Heart right ventricle (tissue), 16 donors: Measurements from ENCODE around the gene CAPSL. TPM values are rescaled to one million over a fixed set of nuclear protein-coding genes. Genes with fewer than 3 reads are reported as not detected.

Experiments used
- ATAC-seq, 8 donors: fragments of 200-7000 bp; cut with Tn5 transposase; one replicate each; pipeline ENCODE4 v1.9.1; 2020; ENCODE audit warnings: mild to moderate bottlenecking in 8 of 8, moderate library complexity in 8 of 8, moderate number of reproducible peaks in 1 of 8
- DNase-seq, 2 donors: peaks; one replicate each; pipeline ENCODE4 v3.0.0-alpha.2; 2020
- H3K27ac ChIP-seq, 10 donors: fragments of 200-600 bp; sonication (generic) in 2 of 10; one replicate each; pipeline versions ENCODE4 v1.5.0 to v1.8.0; 2020 to 2022; ENCODE audit warnings: mild to moderate bottlenecking in 3 of 10
- H3K27me3 ChIP-seq, 7 donors: fragments of 200-600 bp; one replicate each; pipeline ENCODE4 v1.8.0; 2021 to 2022; ENCODE audit warnings: mild to moderate bottlenecking in 2 of 7
- H3K36me3 ChIP-seq, 9 donors: fragments of 200-600 bp; sonication (generic) in 1 of 9; one replicate each; pipeline versions ENCODE4 v1.5.0 to v1.8.0; 2020 to 2022; ENCODE audit warnings: mild to moderate bottlenecking in 2 of 9
- H3K4me1 ChIP-seq, 9 donors: fragments of 200-600 bp; sonication (generic) in 1 of 9; one replicate each; pipeline versions ENCODE4 v1.5.0 to v1.8.0; 2020 to 2022; ENCODE audit warnings: mild to moderate bottlenecking in 4 of 9
- H3K4me3 ChIP-seq, 10 donors: fragments of 200-600 bp; sonication (generic) in 2 of 10; one replicate each; pipeline versions ENCODE4 v1.5.0 to v1.8.0; 2020 to 2022; ENCODE audit warnings: mild to moderate bottlenecking in 7 of 10, moderate library complexity in 2 of 10
- H3K9me3 ChIP-seq, 11 donors: fragments of 200-600 bp in 10 of 11; sonication (generic) in 2 of 11; one replicate each; pipeline versions ENCODE4 v1.5.0 to v1.8.0; 2013 to 2022; ENCODE audit warnings: mild to moderate bottlenecking in 2 of 11, control low read depth in 1 of 11, moderate library complexity in 1 of 11
- CTCF ChIP-seq, 9 donors: fragments of 200-600 bp; sonication (generic) in 2 of 9; IDR thresholded peaks; one replicate each; pipeline versions ENCODE4 v1.5.0 to v1.8.0; 2021 to 2022; ENCODE audit warnings: antibody characterized with exemption in 9 of 9, mild to moderate bottlenecking in 5 of 9, moderate library complexity in 1 of 9
- WGBS, 2 donors: extraction: QIAGEN DNeasy Blood & Tissue Kit; methylation state at CpG; one replicate each; pipeline ENCODE4 v1.1.7; 2013; ENCODE audit warnings: inconsistent platforms in 1 of 2; 5-methylcytosine and 5-hydroxymethylcytosine counted together
- intact Hi-C, 10 donors: fragments of 100-400 bp; cut with DNase I; formaldehyde crosslinking; loops; one replicate each; pipeline versions ENCODE4 v1.11.1 to v1.14.2; 2022
- polyA plus RNA-seq, 2 donors: library from polyadenylated mRNA; stranded (reverse); fragments of 200-250 nt; gene quantifications; one replicate each; pipeline ENCODE4 v1.2.3, GENCODE V29; 2013
- total RNA-seq, 10 donors: library from RNA; stranded (reverse); fragmentation: NEBNext Ultra II Directional in 3 of 10; extraction: Animal tissue kit (Norgen Biotek cat#: 25700) in 3 of 10; gene quantifications; one replicate each; pipeline versions ENCODE4 v1.2.1 to v1.2.4, GENCODE V29; 2021 to 2023
- donor health status: Arrhythmogenic right ventricular cardiomyopathy.
- donor health status: ischemic (EF 13 %, LVEDD 7.1; RV severe dilation, severe dysfunction).
- donor health status: healthy with polysubstance abuse.
- donor health status: DM: no; HTN: yes; CAD: no.
- donor health status: DM: no; HTN: no; CAD: no.
- donor health status: ischemic (EF 25% LVEDD 6.9; RV normal size, moderate dysfunction).
- donor health status: ischemic (EF 25% LVEDD 5.7; RV mildly dilated, moderate dysfunction).
- donor health status: healthy.
- donor health status: DM: yes; HTN: yes; CAD: no.
- donor health status: Ischemic cardiomyopathy.
- donor health status: ischemic (EF 35%, LVEDD 5.7; RV mildly dilated, moderate dysfunction).
- donor health status: nonischemic (EF 11% LVEDD 7.7; RV severe dilation, severe dysfunction).
- donor health status: DM: yes; HTN: yes; CAD: no.
- donor health status: PGD.
- donor health status: ischemic (EF 29% LVEDD 5.4; RV normal size, mild dysfunction).
- donor health status: nonischemic (EF 23%, LVEDD 6.1; RV moderate dilation, normal function).

CAPSL gene
- total and polyA plus RNA-seq, 12 donors: not detected

DNA sequence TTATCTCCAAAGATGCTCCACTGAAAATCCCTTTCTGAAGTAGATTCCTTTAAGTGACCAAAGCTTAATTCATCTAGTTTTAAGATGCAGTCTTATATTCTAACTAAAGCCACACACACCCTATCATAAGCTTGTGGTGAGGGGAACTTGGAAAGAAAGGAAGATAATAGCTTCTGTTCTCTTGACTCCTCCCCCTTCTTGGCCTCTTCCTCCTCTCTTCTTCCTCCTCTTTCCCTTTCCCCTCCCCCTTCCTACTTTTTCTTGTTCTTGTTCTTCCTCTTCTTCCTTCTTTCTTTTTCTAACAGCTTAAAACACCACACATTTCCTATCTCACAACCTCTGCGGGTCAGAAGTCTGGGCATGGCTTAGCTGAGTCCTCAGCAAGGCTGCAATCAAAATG, 58.3 kb downstream of the CAPSL start:
- ATAC-seq: no peak
- no peak for DNase-seq
- no peak for TF ChIP-seq CTCF (IDR thresholded peaks at IDR 0.05)
- Histone ChIP-seq H3K27ac (no peak overlapping the region), H3K36me3 (no peaks in the 10 kb centered on the region), H3K4me1 (peaks cover 0 to 27% (median 0%) of the 10 kb centered on the region in 9 donors), H3K4me3 (no peak overlapping the region), H3K9me3 (no peaks in the 10 kb centered on the region), H3K27me3 (no peaks in the 10 kb centered on the region)
- intact Hi-C loops: no loop called here
- WGBS, 2 donors: 84 to 93% methylated on average over 1 of the region's 1 CpG

- Histone ChIP-seq H3K27me3 (no peaks in the 10 kb centered on the region), H3K4me1 (peaks cover 0 to 24% (median 0%) of the 10 kb centered on the region in 9 donors), H3K9me3 (no peaks in the 10 kb centered on the region), H3K36me3 (no peaks in the 10 kb centered on the region), H3K4me3 (no peak overlapping the region), H3K27ac (no peak overlapping the region)
- intact Hi-C loops: no loop called here
- no peak for ATAC-seq
- no peak for DNase-seq
- TF ChIP-seq CTCF (IDR thresholded peaks at IDR 0.05): no peak
Measured at GRCh38 chr5:35879649-35880048, 58.8 kb downstream of the CAPSL start.

DNA sequence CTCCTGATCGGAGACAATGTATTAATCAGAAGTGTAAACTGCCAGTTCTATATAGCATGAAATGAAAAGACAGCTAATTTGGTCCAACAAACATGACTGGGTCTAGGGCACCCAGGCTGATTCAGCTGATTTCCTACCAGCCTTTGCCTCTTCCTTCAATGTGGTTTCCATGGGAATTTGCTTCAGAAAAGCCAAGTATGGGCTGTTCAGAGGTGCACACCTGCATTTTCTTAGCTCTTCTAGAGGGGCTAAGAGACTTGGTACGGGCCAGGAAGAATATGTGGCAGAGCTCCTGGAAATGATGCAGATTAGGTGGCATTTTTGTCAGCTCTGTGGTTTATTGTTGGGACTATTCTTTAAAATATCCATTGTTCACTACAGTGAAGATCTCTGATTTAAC, 59.3 kb downstream of the CAPSL start:
- intact Hi-C loops: no loop called here
- no peak for TF ChIP-seq CTCF (IDR thresholded peaks at IDR 0.05)
- 80 to 91% methylated on average over 2 of the region's 2 CpGs for WGBS, 2 donors

DNA sequence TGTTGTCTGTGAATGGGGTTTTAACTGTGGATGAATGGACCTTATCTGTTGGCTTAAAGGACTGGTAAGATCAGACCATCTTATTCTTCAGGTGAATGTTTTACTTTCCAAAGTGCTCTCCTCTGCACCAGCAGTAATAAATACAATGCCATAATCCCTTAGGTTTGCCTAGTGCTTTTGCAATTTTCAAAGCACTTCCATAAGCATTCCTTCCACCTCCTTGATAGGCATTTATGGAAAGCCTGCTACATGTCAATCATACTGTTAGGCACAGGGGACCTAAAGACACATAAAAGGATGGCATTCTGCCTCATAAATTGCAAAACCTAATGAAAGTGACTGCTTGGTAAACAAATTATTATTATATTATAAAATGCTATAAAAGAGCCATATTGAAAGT, 60.3 kb downstream of the CAPSL start:
- peaks cover 0 to 12% (median 0%) of the 10 kb centered on the region in 9 donors for H3K4me1 ChIP-seq
- no peak for TF ChIP-seq CTCF (IDR thresholded peaks at IDR 0.05)
- intact Hi-C loops: no loop called here
- no peaks in the 10 kb centered on the region for H3K27me3 ChIP-seq
- ATAC-seq: no peak
- no peaks in the 10 kb centered on the region for H3K9me3 ChIP-seq
- no peak for DNase-seq
- no peak overlapping the region for H3K27ac ChIP-seq
- H3K36me3 ChIP-seq: peaks cover 0 to 11% (median 0%) of the 10 kb centered on the region in 9 donors
- H3K4me3 ChIP-seq: no peak overlapping the region

More for the DNA sequence above, 59.3 kb downstream of the CAPSL start:
- no peaks in the 10 kb centered on the region for H3K9me3 ChIP-seq
- H3K27me3 ChIP-seq: no peaks in the 10 kb centered on the region
- DNase-seq: no peak
- no peak overlapping the region for H3K4me3 ChIP-seq
- peaks cover 0 to 19% (median 0%) of the 10 kb centered on the region in 9 donors for H3K4me1 ChIP-seq
- peaks cover 0 to 2% (median 0%) of the 10 kb centered on the region in 9 donors for H3K36me3 ChIP-seq
- H3K27ac ChIP-seq: no peak overlapping the region
- no peak for ATAC-seq
